Mesendoderm (in vitro differentiated cells): ENCODE data around the gene TRAFD1.

ENCODE experiments used
- DNase-seq: peaks from one replicate; pipeline ENCODE4 v3.0.0; 2013
- H2AK5ac ChIP-seq: 2 replicates; pipeline ENCODE4 v1.6.1; 2013; ENCODE audit warnings: low read length, inconsistent platforms
- H2BK120ac ChIP-seq: 2 replicates; pipeline ENCODE4 v1.6.1; 2013; ENCODE audit warnings: low read depth, mild to moderate bottlenecking, low read length, moderate library complexity, mixed read lengths
- H2BK15ac ChIP-seq: replicated peaks from 2 replicates; pipeline ENCODE4 v1.6.1; 2013; ENCODE audit warnings: low read depth, mild to moderate bottlenecking, moderate library complexity
- H2BK5ac ChIP-seq: 2 replicates; pipeline ENCODE4 v1.6.1; 2013; ENCODE audit warnings: low read length, inconsistent platforms
- H3K18ac ChIP-seq: 2 replicates; pipeline ENCODE4 v1.6.1; 2013; ENCODE audit warnings: mild to moderate bottlenecking, low read length, mixed read lengths
- H3K23ac ChIP-seq: one replicate; pipeline ENCODE4 v1.6.1; 2013; ENCODE audit warnings: low read length
- H3K27ac ChIP-seq: 2 replicates; pipeline ENCODE4 v1.5.1; 2013; ENCODE audit warnings: low read depth, mild to moderate bottlenecking, inconsistent platforms, low read length, moderate library complexity
- H3K27me3 ChIP-seq: 2 replicates; pipeline ENCODE4 v1.6.1; 2013; ENCODE audit warnings: low read length, control low read depth, mild to moderate bottlenecking, inconsistent platforms; ENCODE audit not compliant: insufficient read depth, poor library complexity
- H3K36me3 ChIP-seq: 2 replicates; pipeline ENCODE4 v1.6.1; 2013; ENCODE audit warnings: low read length, inconsistent platforms; ENCODE audit not compliant: control insufficient read depth, insufficient read depth
- H3K4ac ChIP-seq: one replicate; pipeline ENCODE4 v1.6.1; 2013; ENCODE audit warnings: low read depth, mild to moderate bottlenecking, low read length, moderate library complexity
- H3K4me1 ChIP-seq: 2 replicates; pipeline ENCODE4 v1.6.1; 2013; ENCODE audit warnings: low read depth, low read length, inconsistent platforms; ENCODE audit not compliant: control insufficient read depth
- H3K4me2 ChIP-seq: 2 replicates; pipeline ENCODE4 v1.6.1; 2013; ENCODE audit warnings: low read length
- H3K4me3 ChIP-seq: 2 replicates; pipeline ENCODE4 v1.5.1; 2013; ENCODE audit warnings: mild to moderate bottlenecking, low read length
- H3K56ac ChIP-seq: one replicate; pipeline ENCODE4 v1.6.1; 2013; ENCODE audit warnings: low read length
- H3K79me1 ChIP-seq: 2 replicates; pipeline ENCODE4 v1.6.1; 2013; ENCODE audit warnings: low read length, inconsistent platforms
- H3K79me2 ChIP-seq: 2 replicates; pipeline ENCODE4 v1.6.1; 2013; ENCODE audit warnings: mild to moderate bottlenecking, low read length; ENCODE audit not compliant: control insufficient read depth, insufficient read depth
- H3K9ac ChIP-seq: 2 replicates; pipeline ENCODE4 v1.6.1; 2013; ENCODE audit warnings: low read length, inconsistent platforms
- H4K5ac ChIP-seq: one replicate; pipeline ENCODE4 v1.6.1; 2013; ENCODE audit warnings: low read length
- H4K8ac ChIP-seq: one replicate; pipeline ENCODE4 v1.6.1; 2013; ENCODE audit warnings: low read depth, mild to moderate bottlenecking, control low read depth, low read length, moderate library complexity
- WGBS: extraction: QIAGEN DNeasy Blood & Tissue Kit; methylation state at CpG from one replicate; pipeline ENCODE4 v1.1.7; 2013; ENCODE audit warnings: low lambda C conversion rate, missing lambda C conversion rate; ENCODE audit not compliant: insufficient coverage; ENCODE audit errors: extremely low coverage; 5-methylcytosine and 5-hydroxymethylcytosine counted together

Gene TRAFD1

DNA sequence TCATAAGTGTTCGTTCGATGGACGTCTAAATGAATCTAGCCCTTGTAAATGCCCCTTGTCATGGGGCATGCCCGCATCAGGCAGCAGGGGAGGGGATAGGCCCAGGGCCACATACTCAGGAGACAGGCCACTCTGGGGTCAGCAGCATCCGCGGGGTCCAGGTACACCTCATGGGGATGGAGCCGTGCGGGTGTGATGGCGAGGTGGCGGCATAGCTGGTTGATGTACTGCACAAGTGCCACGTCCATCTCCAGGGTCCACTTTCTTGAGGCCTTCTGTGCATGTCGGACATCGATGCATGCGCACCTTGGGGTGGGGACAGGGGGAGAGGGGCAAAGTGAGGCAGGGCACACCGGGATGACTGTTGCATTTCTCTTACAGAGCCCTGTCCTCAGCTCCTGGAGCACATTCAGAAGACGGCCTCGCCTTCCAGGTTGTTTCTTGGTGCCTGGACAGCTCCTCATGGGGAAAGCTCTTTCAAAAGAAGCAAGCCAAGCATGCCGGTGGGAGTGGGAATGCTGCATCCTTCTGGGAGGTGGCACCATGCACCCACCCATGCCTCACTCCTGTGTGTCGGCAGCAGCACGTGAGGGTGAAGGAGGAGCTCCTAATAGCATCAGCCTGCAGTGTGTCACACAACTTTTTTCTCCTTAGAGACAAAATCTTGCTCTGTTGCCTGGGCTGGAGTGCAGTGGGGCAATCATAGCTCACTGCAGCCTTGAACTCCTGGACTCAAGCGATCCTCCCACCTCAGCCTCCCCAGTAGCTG is 47.4 kb downstream of the TRAFD1 start:
- Histone ChIP-seq H3K79me2 (no peaks in the 10 kb centered on the region), H4K8ac (no peak overlapping the region), H3K4me1 (no peaks in the 10 kb centered on the region), H3K36me3 (peaks cover 2% of the 10 kb centered on the region), H3K18ac (no peak overlapping the region), H3K4me2 (no peak overlapping the region), H2BK5ac (no peak overlapping the region), H4K5ac (no peak overlapping the region), H3K27me3 (no peaks in the 10 kb centered on the region), H3K79me1 (no peaks in the 10 kb centered on the region), H3K9ac (no peak overlapping the region), H2AK5ac (no peak overlapping the region), H2BK15ac (no peak overlapping the region), H3K56ac (no peak overlapping the region), H3K4me3 (no peak overlapping the region), H2BK120ac (no peak overlapping the region), H3K27ac (no peak overlapping the region), H3K23ac (no peak overlapping the region), H3K4ac (no peak overlapping the region)
- no CpG with 5 or more reads among the region's 21 CpGs for WGBS
- DNase-seq = no peak

GRCh38 chr12:112175361-112176155 is 50.2 kb downstream of the TRAFD1 start:
- no peaks in the 10 kb centered on the region for H3K79me2 ChIP-seq
- no peaks in the 10 kb centered on the region for H3K79me1 ChIP-seq
- H3K4me3 ChIP-seq = no peak overlapping the region
- WGBS = no CpG with 5 or more reads among the region's 20 CpGs
- H3K9ac ChIP-seq = no peak overlapping the region
- DNase-seq = no peak
- H3K27me3 ChIP-seq = no peaks in the 10 kb centered on the region
- H3K4me1 ChIP-seq = no peaks in the 10 kb centered on the region
- H3K23ac ChIP-seq = no peak overlapping the region
- H2AK5ac ChIP-seq = no peak overlapping the region
- H2BK120ac ChIP-seq = no peak overlapping the region
- H2BK15ac ChIP-seq = no peak overlapping the region
- H4K5ac ChIP-seq = no peak overlapping the region
- H3K27ac ChIP-seq = no peak overlapping the region
- no peak overlapping the region for H3K56ac ChIP-seq
- H3K36me3 ChIP-seq = peaks cover 5% of the 10 kb centered on the region
- no peak overlapping the region for H4K8ac ChIP-seq
- no peak overlapping the region for H3K18ac ChIP-seq
- H3K4ac ChIP-seq = no peak overlapping the region
- H2BK5ac ChIP-seq = no peak overlapping the region
- no peak overlapping the region for H3K4me2 ChIP-seq

- no peak overlapping the region for H3K27ac ChIP-seq
- H3K9ac ChIP-seq = no peak overlapping the region
- H3K4me3 ChIP-seq = no peak overlapping the region
- no peak for DNase-seq
- no peak overlapping the region for H4K5ac ChIP-seq
- no peaks in the 10 kb centered on the region for H3K4me1 ChIP-seq
- no peak overlapping the region for H2BK15ac ChIP-seq
- no peak overlapping the region for H3K4ac ChIP-seq
- H3K36me3 ChIP-seq = peaks cover 5% of the 10 kb centered on the region
- no peak overlapping the region for H3K18ac ChIP-seq
- no peak overlapping the region for H3K23ac ChIP-seq
- no peak overlapping the region for H2BK120ac ChIP-seq
- no peak overlapping the region for H3K56ac ChIP-seq
- H3K27me3 ChIP-seq = no peaks in the 10 kb centered on the region
- no peak overlapping the region for H4K8ac ChIP-seq
- H3K79me2 ChIP-seq = no peaks in the 10 kb centered on the region
- WGBS = no CpG with 5 or more reads among the region's 11 CpGs
- H3K79me1 ChIP-seq = no peaks in the 10 kb centered on the region
- no peak overlapping the region for H2AK5ac ChIP-seq
- H3K4me2 ChIP-seq = no peak overlapping the region
- H2BK5ac ChIP-seq = no peak overlapping the region
Observed at GRCh38 chr12:112176321-112177010, 51.1 kb downstream of the TRAFD1 start.

DNA sequence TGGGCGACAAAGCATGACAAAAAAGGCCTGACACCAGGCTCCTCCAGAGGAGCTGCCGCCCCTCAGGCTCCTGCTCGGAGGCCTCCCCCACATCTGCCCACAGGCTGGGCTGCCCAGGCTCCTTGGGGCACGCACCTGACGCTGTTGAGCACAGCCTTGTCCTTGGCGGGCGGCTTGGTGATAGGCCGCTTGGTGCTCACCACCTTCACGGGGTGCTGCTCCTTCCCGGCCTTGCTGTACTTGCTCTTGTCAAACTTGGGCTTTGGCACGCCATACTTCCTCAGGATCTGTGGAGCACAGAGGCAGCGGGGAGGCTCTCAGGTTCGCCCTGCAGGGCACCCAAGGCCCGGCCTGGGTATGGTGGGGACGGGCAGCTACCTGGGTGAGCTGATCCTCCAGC is 53.4 kb downstream of the TRAFD1 start:
- DNase-seq = no peak
- Histone ChIP-seq H2AK5ac (no peak overlapping the region), H3K18ac (no peak overlapping the region), H3K4me3 (no peak overlapping the region), H3K4ac (no peak overlapping the region), H3K4me1 (no peaks in the 10 kb centered on the region), H4K5ac (no peak overlapping the region), H4K8ac (no peak overlapping the region), H3K56ac (no peak overlapping the region), H3K79me1 (no peaks in the 10 kb centered on the region), H2BK15ac (no peak overlapping the region), H2BK5ac (no peak overlapping the region), H3K27ac (no peak overlapping the region), H2BK120ac (no peak overlapping the region), H3K27me3 (no peaks in the 10 kb centered on the region), H3K23ac (no peak overlapping the region), H3K9ac (no peak overlapping the region), H3K4me2 (no peak overlapping the region), H3K79me2 (no peaks in the 10 kb centered on the region), H3K36me3 (peaks cover 5% of the 10 kb centered on the region)
- no CpG with 5 or more reads among the region's 15 CpGs for WGBS

- H3K79me2 ChIP-seq = no peaks in the 10 kb centered on the region
- no peak overlapping the region for H2BK15ac ChIP-seq
- no peak overlapping the region for H3K27ac ChIP-seq
- H4K8ac ChIP-seq = no peak overlapping the region
- H3K23ac ChIP-seq = no peak overlapping the region
- H3K4ac ChIP-seq = no peak overlapping the region
- H3K9ac ChIP-seq = no peak overlapping the region
- no peak overlapping the region for H3K4me2 ChIP-seq
- no peak overlapping the region for H2BK120ac ChIP-seq
- no peak for DNase-seq
- H3K79me1 ChIP-seq = no peaks in the 10 kb centered on the region
- H3K4me3 ChIP-seq = no peak overlapping the region
- no peaks in the 10 kb centered on the region for H3K4me1 ChIP-seq
- WGBS = no CpG with 5 or more reads among the region's 11 CpGs
- no peak overlapping the region for H3K56ac ChIP-seq
- no peak overlapping the region for H2AK5ac ChIP-seq
- H3K18ac ChIP-seq = no peak overlapping the region
- H4K5ac ChIP-seq = no peak overlapping the region
- no peak overlapping the region for H2BK5ac ChIP-seq
- H3K36me3 ChIP-seq = peaks cover 5% of the 10 kb centered on the region
- H3K27me3 ChIP-seq = no peaks in the 10 kb centered on the region
Observed at GRCh38 chr12:112179341-112179740, 54.0 kb downstream of the TRAFD1 start.
